ENCODE results near the gene FBXW8.

DNA sequence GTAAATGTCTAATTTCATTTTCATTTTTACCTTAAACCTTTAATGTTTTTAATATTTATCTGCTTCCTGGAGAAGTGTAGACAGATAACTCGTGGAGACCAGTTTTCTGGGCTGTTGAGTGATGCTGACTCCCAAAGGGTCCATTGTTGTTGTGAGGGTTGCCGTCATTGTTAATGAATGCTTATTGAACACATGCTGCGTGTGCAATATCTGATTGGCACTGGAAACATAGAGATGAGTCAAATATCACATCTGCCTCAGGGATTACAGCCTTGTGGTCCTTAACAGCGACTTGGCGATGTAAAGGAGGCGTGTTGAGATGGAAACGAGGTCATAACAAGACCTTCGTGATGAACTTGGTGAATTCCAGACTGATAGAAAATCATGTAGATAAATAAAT is 85.9 kb downstream of the FBXW8 start:
- TF ChIP-seq, protein P1, sequence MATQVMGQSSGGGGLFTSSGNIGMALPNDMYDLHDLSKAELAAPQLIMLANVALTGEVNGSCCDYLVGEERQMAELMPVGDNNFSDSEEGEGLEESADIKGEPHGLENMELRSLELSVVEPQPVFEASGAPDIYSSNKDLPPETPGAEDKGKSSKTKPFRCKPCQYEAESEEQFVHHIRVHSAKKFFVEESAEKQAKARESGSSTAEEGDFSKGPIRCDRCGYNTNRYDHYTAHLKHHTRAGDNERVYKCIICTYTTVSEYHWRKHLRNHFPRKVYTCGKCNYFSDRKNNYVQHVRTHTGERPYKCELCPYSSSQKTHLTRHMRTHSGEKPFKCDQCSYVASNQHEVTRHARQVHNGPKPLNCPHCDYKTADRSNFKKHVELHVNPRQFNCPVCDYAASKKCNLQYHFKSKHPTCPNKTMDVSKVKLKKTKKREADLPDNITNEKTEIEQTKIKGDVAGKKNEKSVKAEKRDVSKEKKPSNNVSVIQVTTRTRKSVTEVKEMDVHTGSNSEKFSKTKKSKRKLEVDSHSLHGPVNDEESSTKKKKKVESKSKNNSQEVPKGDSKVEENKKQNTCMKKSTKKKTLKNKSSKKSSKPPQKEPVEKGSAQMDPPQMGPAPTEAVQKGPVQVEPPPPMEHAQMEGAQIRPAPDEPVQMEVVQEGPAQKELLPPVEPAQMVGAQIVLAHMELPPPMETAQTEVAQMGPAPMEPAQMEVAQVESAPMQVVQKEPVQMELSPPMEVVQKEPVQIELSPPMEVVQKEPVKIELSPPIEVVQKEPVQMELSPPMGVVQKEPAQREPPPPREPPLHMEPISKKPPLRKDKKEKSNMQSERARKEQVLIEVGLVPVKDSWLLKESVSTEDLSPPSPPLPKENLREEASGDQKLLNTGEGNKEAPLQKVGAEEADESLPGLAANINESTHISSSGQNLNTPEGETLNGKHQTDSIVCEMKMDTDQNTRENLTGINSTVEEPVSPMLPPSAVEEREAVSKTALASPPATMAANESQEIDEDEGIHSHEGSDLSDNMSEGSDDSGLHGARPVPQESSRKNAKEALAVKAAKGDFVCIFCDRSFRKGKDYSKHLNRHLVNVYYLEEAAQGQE (IDR thresholded peaks at IDR 0.05; ENCODE audit: insufficient read depth in 1 of 2, low read depth in 2 of 2, low read length in 2 of 2) = no peak
- no peak for TF ChIP-seq POLR2AphosphoS5 (IDR thresholded peaks at IDR 0.05; ENCODE audit: low read depth, low read length)
- no peak for TF ChIP-seq TAF1 (IDR thresholded peaks at IDR 0.05; ENCODE audit: borderline replicate concordance, insufficient read depth, low read length)
- TF ChIP-seq SIN3A (IDR thresholded peaks at IDR 0.05; ENCODE audit: borderline replicate concordance, insufficient read depth, low read length) = no peak
- no peak for TF ChIP-seq FOXP2 (optimal IDR thresholded peaks at IDR 0.05; ENCODE audit: borderline replicate concordance, extremely low read depth, extremely low read length, insufficient read depth)
